Measurements from ENCODE around the gene HIF1A.

Gene HIF1A

DNA sequence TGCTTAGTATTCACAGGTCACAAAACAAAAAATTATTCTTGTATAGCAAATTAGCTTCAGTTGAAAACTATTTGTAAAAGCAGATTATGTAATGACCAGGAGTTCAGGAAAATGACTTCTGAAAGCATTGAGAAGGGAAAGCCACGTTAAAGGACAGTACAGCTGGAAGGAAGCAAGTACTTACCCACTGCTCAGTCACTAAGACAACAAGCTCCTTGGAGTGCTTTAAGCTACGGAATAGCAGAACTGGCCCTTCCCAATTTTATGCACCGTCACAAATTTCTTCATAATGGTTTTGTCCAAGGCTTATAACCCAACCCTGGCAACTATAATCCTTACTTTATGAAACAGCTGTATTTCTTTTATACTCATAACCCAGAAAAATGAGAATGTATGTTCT lies 54.0 kb downstream of the HIF1A start:
- Histone ChIP-seq H4K20me1 (ENCODE audit: control insufficient read depth, insufficient read depth, low read depth, low read length) (peaks cover 3% of the 10 kb centered on the region; the same call in 1 of the 2 replicates), H3K79me2 (ENCODE audit: control insufficient read depth, low read length) (peaks cover 65% of the 10 kb centered on the region), H3K36me3 (ENCODE audit: control insufficient read depth, low read length) (peaks cover 66% of the 10 kb centered on the region), H3K4me1 (ENCODE audit: control insufficient read depth, low read length) (peaks cover 88% of the 10 kb centered on the region), H3K27ac (ENCODE audit: low read depth, low read length) (peak overlapping the region; percentile 13), H3F3A (ENCODE audit: control insufficient read depth, insufficient read depth) (peaks cover 76% of the 10 kb centered on the region), H3K9me3 (ENCODE audit: control insufficient read depth, insufficient read depth, low read length) (no peaks in the 10 kb centered on the region), H3K4me3 (ENCODE audit: low read length) (peak overlapping the region; percentile 84), H3K9me2 (replicated peaks; ENCODE audit: control insufficient read depth, low read length) (no peaks in the 10 kb centered on the region), H3K4me2 (ENCODE audit: low read length) (peak overlapping the region; percentile 88), H3K27me3 (ENCODE audit: control insufficient read depth, low read length) (no peaks in the 10 kb centered on the region)
- TF ChIP-seq CTCF (IDR thresholded peaks at IDR 0.05; ENCODE audit: low read depth, low read length, poor library complexity, severe bottlenecking) (no peak), EZH2phosphoT487 (IDR thresholded peaks at IDR 0.05; ENCODE audit: borderline replicate concordance, low read length) (no peak)

GRCh38 chr14:61749867-61750266 lies 54.6 kb downstream of the HIF1A start:
- Histone ChIP-seq H3F3A (ENCODE audit: control insufficient read depth, insufficient read depth) (peaks cover 71% of the 10 kb centered on the region), H4K20me1 (ENCODE audit: control insufficient read depth, insufficient read depth, low read depth, low read length) (peaks cover 3% of the 10 kb centered on the region; the same call in 1 of the 2 replicates), H3K27ac (ENCODE audit: low read depth, low read length) (peak overlapping the region; percentile 13), H3K79me2 (ENCODE audit: control insufficient read depth, low read length) (peaks cover 60% of the 10 kb centered on the region), H3K27me3 (ENCODE audit: control insufficient read depth, low read length) (no peaks in the 10 kb centered on the region), H3K4me1 (ENCODE audit: control insufficient read depth, low read length) (peaks cover 84% of the 10 kb centered on the region), H3K9me2 (replicated peaks; ENCODE audit: control insufficient read depth, low read length) (no peaks in the 10 kb centered on the region), H3K4me3 (ENCODE audit: low read length) (peak overlapping the region; percentile 84), H3K36me3 (ENCODE audit: control insufficient read depth, low read length) (peaks cover 60% of the 10 kb centered on the region), H3K9me3 (ENCODE audit: control insufficient read depth, insufficient read depth, low read length) (no peaks in the 10 kb centered on the region), H3K4me2 (ENCODE audit: low read length) (peak overlapping the region; percentile 88)
- TF ChIP-seq CTCF (IDR thresholded peaks at IDR 0.05; ENCODE audit: low read depth, low read length, poor library complexity, severe bottlenecking) (no peak), EZH2phosphoT487 (IDR thresholded peaks at IDR 0.05; ENCODE audit: borderline replicate concordance, low read length) (no peak)

GRCh38 chr14:61750708-61751474 lies 55.6 kb downstream of the HIF1A start:
- H3K27ac ChIP-seq (ENCODE audit: low read depth, low read length), result peak overlapping the region; percentile 13
- peak overlapping the region; percentile 88 for H3K4me2 ChIP-seq (ENCODE audit: low read length)
- peaks cover 50% of the 10 kb centered on the region for H3K79me2 ChIP-seq (ENCODE audit: control insufficient read depth, low read length)
- H3K4me3 ChIP-seq (ENCODE audit: low read length), result peak overlapping the region; percentile 84
- no peaks in the 10 kb centered on the region for H3K9me2 ChIP-seq (replicated peaks; ENCODE audit: control insufficient read depth, low read length)
- H3K9me3 ChIP-seq (ENCODE audit: control insufficient read depth, insufficient read depth, low read length), result no peaks in the 10 kb centered on the region
- H3K36me3 ChIP-seq (ENCODE audit: control insufficient read depth, low read length), result peaks cover 49% of the 10 kb centered on the region
- peaks cover 62% of the 10 kb centered on the region for H3F3A ChIP-seq (ENCODE audit: control insufficient read depth, insufficient read depth)
- peaks cover 73% of the 10 kb centered on the region for H3K4me1 ChIP-seq (ENCODE audit: control insufficient read depth, low read length)
- peaks cover 3% of the 10 kb centered on the region; the same call in 1 of the 2 replicates for H4K20me1 ChIP-seq (ENCODE audit: control insufficient read depth, insufficient read depth, low read depth, low read length)
- no peak for TF ChIP-seq CTCF (IDR thresholded peaks at IDR 0.05; ENCODE audit: low read depth, low read length, poor library complexity, severe bottlenecking)
- H3K27me3 ChIP-seq (ENCODE audit: control insufficient read depth, low read length), result no peaks in the 10 kb centered on the region
